ENCODE data around the gene KRTAP5-5. TPM values are rescaled to one million over a fixed set of nuclear protein-coding genes. Genes with fewer than 3 reads are reported as not detected.

Gene KRTAP5-5
- total and polyA plus RNA-seq, 2 of the 13 experiments (the other 11 are each of a cell fraction or from before 2014, with no cell fraction given): not detected

- TF ChIP-seq TFE3 (CRISPR knock-in tag; IDR thresholded peaks at IDR 0.05) (no peak), CREBL2 (CRISPR knock-in tag; IDR thresholded peaks at IDR 0.05; ENCODE audit: borderline replicate concordance) (no peak), SUZ12 (IDR thresholded peaks at IDR 0.05; ENCODE audit: low read depth, low read length) (no peak), ZBED4 (CRISPR knock-in tag; IDR thresholded peaks at IDR 0.05; ENCODE audit: borderline replicate concordance) (peak; percentile 99), KLF16 (CRISPR knock-in tag; IDR thresholded peaks at IDR 0.05) (peak in 1 of 2 experiments; percentile 55; a peak in 1 of 4 replicates), ZNF253 (CRISPR knock-in tag; IDR thresholded peaks at IDR 0.05; ENCODE audit: borderline replicate concordance) (no peak), ATF2 (CRISPR knock-in tag; IDR thresholded peaks at IDR 0.05) (peak; percentile 53; the same call in 1 of the 2 replicates), MLX (CRISPR knock-in tag; IDR thresholded peaks at IDR 0.05) (no peak), ZBTB20 (CRISPR knock-in tag; IDR thresholded peaks at IDR 0.05; ENCODE audit: borderline replicate concordance, low read depth) (0 out of 2 replicates have a peak, but pooled peaks have one; percentile 43), ZBTB34 (CRISPR knock-in tag; IDR thresholded peaks at IDR 0.05) (no peak), SNRNP70 (IDR thresholded peaks at IDR 0.05; ENCODE audit: low read depth, low read length) (no peak), PRMT3 (CRISPR knock-in tag; IDR thresholded peaks at IDR 0.05; ENCODE audit: borderline replicate concordance, low read depth) (no peak), CHCHD3 (CRISPR knock-in tag; IDR thresholded peaks at IDR 0.05) (no peak), TOE1 (CRISPR knock-in tag; IDR thresholded peaks at IDR 0.05) (no peak), ZNF749 (CRISPR knock-in tag; IDR thresholded peaks at IDR 0.05; ENCODE audit: borderline replicate concordance) (0 out of 2 replicates have a peak, but pooled peaks have one; percentile 33)
Observed at GRCh38 chr11:1652771-1653540, 23.4 kb downstream of the KRTAP5-5 start (continued).
